Astrocyte of the cerebellum (primary cell): ENCODE results near the gene RGS3.

Experiments used
- DNase-seq: peaks from one replicate; pipeline ENCODE4 v3.0.0-alpha.2; 2011; ENCODE audit warnings: low read depth
- H3K4me3 ChIP-seq: 2 replicates; pipeline ENCODE4 v1.5.1; 2011; ENCODE audit warnings: mild to moderate bottlenecking, low read depth, low read length, moderate library complexity
- CTCF ChIP-seq: IDR thresholded peaks from 2 replicates; pipeline ENCODE4 v1.5.1; 2012; ENCODE audit warnings: low read length, low read depth, moderate library complexity, mild to moderate bottlenecking; ENCODE audit errors: missing control alignments
- in situ Hi-C: cut with HindIII; loops from 2 replicates; pipeline ENCODE4 v1.10.0; 2017; ENCODE audit warnings: low sequenced_read_pairs

Gene RGS3

GRCh38 chr9:113573959-113574352 is 110.4 kb downstream of the RGS3 start:
- no peak for DNase-seq
- in situ Hi-C loops: no loop called here
- no peak for TF ChIP-seq CTCF
- H3K4me3 ChIP-seq: no peak overlapping the region

- no peak for TF ChIP-seq CTCF
- no peak for DNase-seq
- in situ Hi-C loops: no loop called here
- no peak overlapping the region for H3K4me3 ChIP-seq
Observed at GRCh38 chr9:113574441-113575262, 111.1 kb downstream of the RGS3 start.

GRCh38 chr9:113577525-113578261 is 114.2 kb downstream of the RGS3 start:
- no peak overlapping the region for H3K4me3 ChIP-seq
- DNase-seq: no peak
- no peak for TF ChIP-seq CTCF
- in situ Hi-C loops: no loop called here

GRCh38 chr9:113578279-113578865 is 114.8 kb downstream of the RGS3 start:
- peak; percentile 10 for TF ChIP-seq CTCF
- no peak overlapping the region for H3K4me3 ChIP-seq
- in situ Hi-C loops: no loop called here
- DNase-seq: no peak

- in situ Hi-C loops: no loop called here
- no peak overlapping the region for H3K4me3 ChIP-seq
- no peak for TF ChIP-seq CTCF
- DNase-seq: peak; percentile 91
Observed at GRCh38 chr9:113578882-113579282, 115.4 kb downstream of the RGS3 start.

- DNase-seq: no peak
- TF ChIP-seq CTCF: no peak
- in situ Hi-C loops: no loop called here
- H3K4me3 ChIP-seq: no peak overlapping the region
Observed at GRCh38 chr9:113579283-113580040, 115.9 kb downstream of the RGS3 start.
